GM12878 (cell line): ENCODE results near the gene KLHDC8A. TPM values are rescaled to one million over a fixed set of nuclear protein-coding genes. Genes with fewer than 3 reads are reported as not detected.

ENCODE experiments used
- ATF7 ChIP-seq: fragments of 450-650 bp; IDR thresholded peaks from 2 replicates; pipeline ENCODE4 v1.6.1; 2016; ENCODE audit warnings: low read depth, mild to moderate bottlenecking
- BACH1 ChIP-seq: fragments of 450-650 bp; IDR thresholded peaks from 2 replicates; pipeline ENCODE4 v1.6.1; 2017; ENCODE audit warnings: mild to moderate bottlenecking, borderline replicate concordance
- CBFB ChIP-seq: IDR thresholded peaks from 2 replicates; pipeline ENCODE4 v1.6.1; 2016; ENCODE audit warnings: antibody characterized with exemption, low read depth
- CHD2 ChIP-seq: IDR thresholded peaks from 2 replicates; pipeline ENCODE4 v1.6.1; 2011; ENCODE audit warnings: low read depth, low read length, improper control_type of control experiment, borderline replicate concordance
- DPF2 ChIP-seq: fragments of 450-650 bp; IDR thresholded peaks from 2 replicates; pipeline ENCODE4 v1.6.1; 2017; ENCODE audit warnings: mild to moderate bottlenecking
- ETV6 ChIP-seq, 2 experiments: fragments of 450-650 bp in 1 of 2; IDR thresholded peaks in 1 of 2; conservative IDR thresholded peaks in 1 of 2; 2 replicates each; pipeline ENCODE4 v1.6.1; 2014; ENCODE audit warnings: antibody characterized with exemption in 1 of 2, borderline replicate concordance in 1 of 2, low read depth in 1 of 2, mild to moderate bottlenecking in 1 of 2, moderate library complexity in 1 of 2
- FOXM1 ChIP-seq: IDR thresholded peaks from 2 replicates; pipeline ENCODE4 v1.6.1; 2012; ENCODE audit warnings: low read depth, mild to moderate bottlenecking, inconsistent platforms, low read length, moderate library complexity
- HDAC6 ChIP-seq: fragments of 200-600 bp; sonication (generic); IDR thresholded peaks from one replicate; pipeline ENCODE4 v1.8.0; 2017; ENCODE audit warnings: antibody characterized with exemption; ENCODE audit not compliant: unreplicated experiment
- LARP7 ChIP-seq: fragments of 450-650 bp; IDR thresholded peaks from 2 replicates; pipeline ENCODE4 v1.6.1; 2017; ENCODE audit warnings: mild to moderate bottlenecking
- NBN ChIP-seq: fragments of 450-650 bp; IDR thresholded peaks from 2 replicates; pipeline ENCODE4 v1.6.1; 2016
- NR2C2 ChIP-seq: IDR thresholded peaks from 2 replicates; pipeline ENCODE4 v1.6.1; 2011; ENCODE audit warnings: borderline replicate concordance, low read depth; ENCODE audit not compliant: control insufficient read depth, insufficient read length
- PAX5 ChIP-seq: IDR thresholded peaks from 2 replicates; pipeline ENCODE4 v1.6.1; 2011; ENCODE audit warnings: low read depth, low read length, borderline replicate concordance
- POLR2A ChIP-seq: IDR thresholded peaks from 2 replicates; pipeline ENCODE4 v1.6.1; 2011; ENCODE audit warnings: low read depth, mild to moderate bottlenecking, low read length
- POU2F2 ChIP-seq: IDR thresholded peaks from 3 replicates; pipeline ENCODE4 v1.6.1; 2011; ENCODE audit warnings: low read depth, mild to moderate bottlenecking, low read length, borderline replicate concordance
- RBBP5 ChIP-seq: fragments of 200-600 bp; sonication (generic); conservative IDR thresholded peaks from 2 replicates; pipeline ENCODE4 v1.6.1; 2016
- RCOR1 ChIP-seq: conservative IDR thresholded peaks from 2 replicates; pipeline ENCODE4 v1.6.1; 2012; ENCODE audit warnings: low read depth, low read length, improper control_type of control experiment
- SIN3A ChIP-seq: IDR thresholded peaks from 2 replicates; pipeline ENCODE4 v1.6.1; 2012; ENCODE audit warnings: low read depth, low read length, improper control_type of control experiment
- ZNF24 ChIP-seq: fragments of 450-650 bp; IDR thresholded peaks from 2 replicates; pipeline ENCODE4 v1.6.1; 2017; ENCODE audit warnings: antibody characterized with exemption, mild to moderate bottlenecking
- polyA plus RNA-seq, 11 experiments: library from polyadenylated mRNA; depleted of rRNA in 4 of 11; unstranded in 6 of 11; stranded (reverse) in 5 of 11; fragments of >200 nt; fragmentation: Nextera tagmentation in 4 of 11; fragmentation: Illumina TruSeq in 1 of 11; extraction: Ambion mirVana in 4 of 11; extraction: Trizol in 1 of 11; gene quantifications; 1 replicate in 1 of 11; 2 replicates in 10 of 11; pipeline versions ENCODE4 v1.2.1 to v1.2.3, GENCODE V29; 2011 to 2016; ENCODE audit warnings: inconsistent platforms in 2 of 11, missing spikeins in 2 of 11, low read depth in 1 of 11
- total RNA-seq, 4 experiments: library from RNA; depleted of rRNA in 3 of 4; stranded (reverse); fragments of >200 nt in 3 of 4; fragmentation: Illumina TruSeq in 1 of 4; extraction: Trizol in 1 of 4; gene quantifications; 2 replicates each; pipeline versions ENCODE4 v1.2.1 to v1.2.3, GENCODE V29; 2013 to 2021
- TF ChIP-seq, protein P1 (sequence below): fragments of 450-650 bp; IDR thresholded peaks from 2 replicates; pipeline ENCODE4 v1.6.1; 2017; ENCODE audit warnings: low read depth, mild to moderate bottlenecking, moderate library complexity
- TF ChIP-seq, protein P2 (sequence below): fragments of 450-650 bp; IDR thresholded peaks from 2 replicates; pipeline ENCODE4 v1.6.1; 2017; ENCODE audit warnings: borderline replicate concordance
- TF ChIP-seq, protein P3 (sequence below): IDR thresholded peaks from 2 replicates; pipeline ENCODE4 v1.6.1; 2012; ENCODE audit warnings: low read depth, low read length, improper control_type of control experiment
- TF ChIP-seq, protein P4 (sequence below): fragments of 450-650 bp; IDR thresholded peaks from 2 replicates; pipeline ENCODE4 v1.6.1; 2016; ENCODE audit warnings: mild to moderate bottlenecking
- TF ChIP-seq, protein P5 (sequence below): IDR thresholded peaks from 2 replicates; pipeline ENCODE4 v1.6.1; 2012; ENCODE audit warnings: low read length, inconsistent platforms
- TF ChIP-seq, protein P6 (sequence below): fragments of 450-650 bp; conservative IDR thresholded peaks from 2 replicates; pipeline ENCODE4 v1.6.1; 2017; ENCODE audit warnings: mild to moderate bottlenecking, moderate library complexity

Gene KLHDC8A
- total and polyA plus RNA-seq, 10 of the 15 experiments (the other 5 are each of a cell fraction or from before 2014, with no cell fraction given) = not detected

DNA sequence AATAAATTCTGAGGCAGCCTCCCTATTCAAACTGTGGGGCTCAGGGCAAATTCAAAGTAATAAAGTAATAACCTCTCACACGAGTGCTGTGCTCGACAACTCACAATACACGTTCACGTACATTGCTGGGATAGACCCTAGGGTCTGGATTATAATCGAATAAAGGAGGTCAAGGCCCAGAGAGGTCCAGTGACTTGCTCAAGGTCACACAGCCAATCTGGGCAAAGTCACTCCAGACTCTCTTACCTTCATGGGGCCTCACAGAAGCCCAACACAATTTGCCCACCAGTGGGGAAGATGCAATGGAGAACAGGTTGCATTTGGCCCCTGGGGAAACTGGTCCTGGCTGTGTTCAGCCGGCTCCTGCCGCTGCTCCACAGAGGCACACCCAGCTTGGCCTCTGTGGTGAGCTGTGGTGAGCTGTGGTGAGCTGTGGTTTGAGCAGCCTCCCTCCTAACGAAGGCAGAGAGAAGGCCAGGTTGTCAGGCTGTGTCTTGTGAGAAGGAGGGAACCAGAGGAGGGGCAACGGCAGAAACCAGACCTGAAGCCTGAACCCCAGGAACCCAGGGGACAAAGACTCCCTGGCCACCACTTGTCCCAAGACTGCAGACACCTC is 70.3 kb downstream of the KLHDC8A start (continued):
- TF ChIP-seq ETV6 (conservative IDR thresholded peaks at IDR 0.05 in 1 of 2, IDR thresholded peaks at IDR 0.05 in 1 of 2; ENCODE audit: borderline replicate concordance in 1 of 2, low read depth in 1 of 2) (peak in 1 of 2 experiments; percentile 31; a peak in 1 of 4 replicates), POU2F2 (peak; percentile 89), FOXM1 (peak; percentile 70; the same call in 1 of the 2 replicates), BACH1 (peak; percentile 70), DPF2 (peak; percentile 76), PAX5 (peak; percentile 98), HDAC6 (no peak), ZNF24 (0 out of 2 replicates have a peak, but pooled peaks have one; percentile 44), NBN (peak; percentile 59), RCOR1 (0 out of 2 replicates have a peak, but pooled peaks have one; percentile 63), ATF7 (peak; percentile 36; the same call in 1 of the 2 replicates), LARP7 (0 out of 2 replicates have a peak, but pooled peaks have one; percentile 5), CHD2 (peak; percentile 58; the same call in 1 of the 2 replicates), NR2C2 (no peak), RBBP5 (no peak), SIN3A (no peak), CBFB (peak; percentile 99), POLR2A (0 out of 2 replicates have a peak, but pooled peaks have one; percentile 22)
- TF ChIP-seq, protein P1, sequence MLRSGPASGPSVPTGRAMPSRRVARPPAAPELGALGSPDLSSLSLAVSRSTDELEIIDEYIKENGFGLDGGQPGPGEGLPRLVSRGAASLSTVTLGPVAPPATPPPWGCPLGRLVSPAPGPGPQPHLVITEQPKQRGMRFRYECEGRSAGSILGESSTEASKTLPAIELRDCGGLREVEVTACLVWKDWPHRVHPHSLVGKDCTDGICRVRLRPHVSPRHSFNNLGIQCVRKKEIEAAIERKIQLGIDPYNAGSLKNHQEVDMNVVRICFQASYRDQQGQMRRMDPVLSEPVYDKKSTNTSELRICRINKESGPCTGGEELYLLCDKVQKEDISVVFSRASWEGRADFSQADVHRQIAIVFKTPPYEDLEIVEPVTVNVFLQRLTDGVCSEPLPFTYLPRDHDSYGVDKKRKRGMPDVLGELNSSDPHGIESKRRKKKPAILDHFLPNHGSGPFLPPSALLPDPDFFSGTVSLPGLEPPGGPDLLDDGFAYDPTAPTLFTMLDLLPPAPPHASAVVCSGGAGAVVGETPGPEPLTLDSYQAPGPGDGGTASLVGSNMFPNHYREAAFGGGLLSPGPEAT = peak; percentile 49; the same call in 1 of the 2 replicates
- TF ChIP-seq, protein P2, sequence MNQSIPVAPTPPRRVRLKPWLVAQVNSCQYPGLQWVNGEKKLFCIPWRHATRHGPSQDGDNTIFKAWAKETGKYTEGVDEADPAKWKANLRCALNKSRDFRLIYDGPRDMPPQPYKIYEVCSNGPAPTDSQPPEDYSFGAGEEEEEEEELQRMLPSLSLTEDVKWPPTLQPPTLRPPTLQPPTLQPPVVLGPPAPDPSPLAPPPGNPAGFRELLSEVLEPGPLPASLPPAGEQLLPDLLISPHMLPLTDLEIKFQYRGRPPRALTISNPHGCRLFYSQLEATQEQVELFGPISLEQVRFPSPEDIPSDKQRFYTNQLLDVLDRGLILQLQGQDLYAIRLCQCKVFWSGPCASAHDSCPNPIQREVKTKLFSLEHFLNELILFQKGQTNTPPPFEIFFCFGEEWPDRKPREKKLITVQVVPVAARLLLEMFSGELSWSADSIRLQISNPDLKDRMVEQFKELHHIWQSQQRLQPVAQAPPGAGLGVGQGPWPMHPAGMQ = 0 out of 2 replicates have a peak, but pooled peaks have one; percentile 44
- TF ChIP-seq, protein P3, sequence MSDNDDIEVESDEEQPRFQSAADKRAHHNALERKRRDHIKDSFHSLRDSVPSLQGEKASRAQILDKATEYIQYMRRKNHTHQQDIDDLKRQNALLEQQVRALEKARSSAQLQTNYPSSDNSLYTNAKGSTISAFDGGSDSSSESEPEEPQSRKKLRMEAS = peak; percentile 48; the same call in 1 of the 2 replicates
- TF ChIP-seq, protein P4, sequence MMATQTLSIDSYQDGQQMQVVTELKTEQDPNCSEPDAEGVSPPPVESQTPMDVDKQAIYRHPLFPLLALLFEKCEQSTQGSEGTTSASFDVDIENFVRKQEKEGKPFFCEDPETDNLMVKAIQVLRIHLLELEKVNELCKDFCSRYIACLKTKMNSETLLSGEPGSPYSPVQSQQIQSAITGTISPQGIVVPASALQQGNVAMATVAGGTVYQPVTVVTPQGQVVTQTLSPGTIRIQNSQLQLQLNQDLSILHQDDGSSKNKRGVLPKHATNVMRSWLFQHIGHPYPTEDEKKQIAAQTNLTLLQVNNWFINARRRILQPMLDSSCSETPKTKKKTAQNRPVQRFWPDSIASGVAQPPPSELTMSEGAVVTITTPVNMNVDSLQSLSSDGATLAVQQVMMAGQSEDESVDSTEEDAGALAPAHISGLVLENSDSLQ = peak; percentile 17; the same call in 1 of the 2 replicates
- TF ChIP-seq, protein P5, sequence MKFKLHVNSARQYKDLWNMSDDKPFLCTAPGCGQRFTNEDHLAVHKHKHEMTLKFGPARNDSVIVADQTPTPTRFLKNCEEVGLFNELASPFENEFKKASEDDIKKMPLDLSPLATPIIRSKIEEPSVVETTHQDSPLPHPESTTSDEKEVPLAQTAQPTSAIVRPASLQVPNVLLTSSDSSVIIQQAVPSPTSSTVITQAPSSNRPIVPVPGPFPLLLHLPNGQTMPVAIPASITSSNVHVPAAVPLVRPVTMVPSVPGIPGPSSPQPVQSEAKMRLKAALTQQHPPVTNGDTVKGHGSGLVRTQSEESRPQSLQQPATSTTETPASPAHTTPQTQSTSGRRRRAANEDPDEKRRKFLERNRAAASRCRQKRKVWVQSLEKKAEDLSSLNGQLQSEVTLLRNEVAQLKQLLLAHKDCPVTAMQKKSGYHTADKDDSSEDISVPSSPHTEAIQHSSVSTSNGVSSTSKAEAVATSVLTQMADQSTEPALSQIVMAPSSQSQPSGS = peak; percentile 59; the same call in 1 of the 2 replicates
- TF ChIP-seq, protein P6, sequence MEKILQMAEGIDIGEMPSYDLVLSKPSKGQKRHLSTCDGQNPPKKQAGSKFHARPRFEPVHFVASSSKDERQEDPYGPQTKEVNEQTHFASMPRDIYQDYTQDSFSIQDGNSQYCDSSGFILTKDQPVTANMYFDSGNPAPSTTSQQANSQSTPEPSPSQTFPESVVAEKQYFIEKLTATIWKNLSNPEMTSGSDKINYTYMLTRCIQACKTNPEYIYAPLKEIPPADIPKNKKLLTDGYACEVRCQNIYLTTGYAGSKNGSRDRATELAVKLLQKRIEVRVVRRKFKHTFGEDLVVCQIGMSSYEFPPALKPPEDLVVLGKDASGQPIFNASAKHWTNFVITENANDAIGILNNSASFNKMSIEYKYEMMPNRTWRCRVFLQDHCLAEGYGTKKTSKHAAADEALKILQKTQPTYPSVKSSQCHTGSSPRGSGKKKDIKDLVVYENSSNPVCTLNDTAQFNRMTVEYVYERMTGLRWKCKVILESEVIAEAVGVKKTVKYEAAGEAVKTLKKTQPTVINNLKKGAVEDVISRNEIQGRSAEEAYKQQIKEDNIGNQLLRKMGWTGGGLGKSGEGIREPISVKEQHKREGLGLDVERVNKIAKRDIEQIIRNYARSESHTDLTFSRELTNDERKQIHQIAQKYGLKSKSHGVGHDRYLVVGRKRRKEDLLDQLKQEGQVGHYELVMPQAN = no peak
